ENCODE data around the gene MRTFA.

DNA sequence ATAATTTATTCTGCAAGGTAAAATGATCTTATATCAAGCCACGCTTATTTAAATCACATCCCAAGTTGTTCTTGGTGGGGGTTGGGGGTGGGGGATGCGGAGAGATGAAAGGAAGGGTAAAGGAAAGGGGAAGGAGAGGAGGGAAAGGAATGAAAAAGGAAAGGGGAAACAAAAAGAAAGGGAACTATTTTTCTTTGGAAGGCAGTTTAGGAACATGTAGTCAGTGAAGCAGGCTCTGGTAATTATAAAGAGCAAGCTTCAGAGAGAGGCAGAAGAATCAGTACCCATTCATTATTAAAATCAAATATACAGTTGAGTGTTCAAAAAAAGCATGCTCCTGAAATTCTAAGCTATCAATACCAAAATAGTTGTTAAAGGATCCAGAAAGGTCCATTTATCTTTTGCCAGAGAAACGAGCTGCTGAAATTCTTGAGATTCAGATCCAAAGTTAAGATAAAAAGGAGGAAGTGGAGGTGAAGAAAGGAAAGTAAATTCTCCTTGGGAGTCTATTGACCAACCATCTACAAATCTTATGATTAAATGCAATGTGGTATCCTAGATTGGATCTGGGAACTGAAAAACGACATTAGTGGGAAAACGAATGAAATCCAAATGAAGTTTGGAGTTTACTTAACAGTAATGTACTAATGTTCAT lies 158.7 kb downstream of the MRTFA start:
- TF ChIP-seq, protein P1, sequence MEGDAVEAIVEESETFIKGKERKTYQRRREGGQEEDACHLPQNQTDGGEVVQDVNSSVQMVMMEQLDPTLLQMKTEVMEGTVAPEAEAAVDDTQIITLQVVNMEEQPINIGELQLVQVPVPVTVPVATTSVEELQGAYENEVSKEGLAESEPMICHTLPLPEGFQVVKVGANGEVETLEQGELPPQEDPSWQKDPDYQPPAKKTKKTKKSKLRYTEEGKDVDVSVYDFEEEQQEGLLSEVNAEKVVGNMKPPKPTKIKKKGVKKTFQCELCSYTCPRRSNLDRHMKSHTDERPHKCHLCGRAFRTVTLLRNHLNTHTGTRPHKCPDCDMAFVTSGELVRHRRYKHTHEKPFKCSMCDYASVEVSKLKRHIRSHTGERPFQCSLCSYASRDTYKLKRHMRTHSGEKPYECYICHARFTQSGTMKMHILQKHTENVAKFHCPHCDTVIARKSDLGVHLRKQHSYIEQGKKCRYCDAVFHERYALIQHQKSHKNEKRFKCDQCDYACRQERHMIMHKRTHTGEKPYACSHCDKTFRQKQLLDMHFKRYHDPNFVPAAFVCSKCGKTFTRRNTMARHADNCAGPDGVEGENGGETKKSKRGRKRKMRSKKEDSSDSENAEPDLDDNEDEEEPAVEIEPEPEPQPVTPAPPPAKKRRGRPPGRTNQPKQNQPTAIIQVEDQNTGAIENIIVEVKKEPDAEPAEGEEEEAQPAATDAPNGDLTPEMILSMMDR (IDR thresholded peaks at IDR 0.05), result no peak
- TF ChIP-seq POLR2AphosphoS5 (IDR thresholded peaks at IDR 0.05), result no peak
- TF ChIP-seq POLR2A (IDR thresholded peaks at IDR 0.05), result no peak
